Stimulated activated CD8-positive, alpha-beta memory T cell treated with anti-CD3 and anti-CD28 coated beads, Interleukin-4, amount 100 ng/mL, for 48 hours (primary cell): Measurements from ENCODE around the gene ADGRG1.
"Not testable (repeated sequence)": the region's sequence is repeated elsewhere in the genome, so short reads cannot be mapped to it uniquely, and the experiment has no call there.

Source experiments
- DNase-seq: peaks from one replicate; pipeline ENCODE4 v3.0.0-alpha.2; 2020

Gene ADGRG1

DNA sequence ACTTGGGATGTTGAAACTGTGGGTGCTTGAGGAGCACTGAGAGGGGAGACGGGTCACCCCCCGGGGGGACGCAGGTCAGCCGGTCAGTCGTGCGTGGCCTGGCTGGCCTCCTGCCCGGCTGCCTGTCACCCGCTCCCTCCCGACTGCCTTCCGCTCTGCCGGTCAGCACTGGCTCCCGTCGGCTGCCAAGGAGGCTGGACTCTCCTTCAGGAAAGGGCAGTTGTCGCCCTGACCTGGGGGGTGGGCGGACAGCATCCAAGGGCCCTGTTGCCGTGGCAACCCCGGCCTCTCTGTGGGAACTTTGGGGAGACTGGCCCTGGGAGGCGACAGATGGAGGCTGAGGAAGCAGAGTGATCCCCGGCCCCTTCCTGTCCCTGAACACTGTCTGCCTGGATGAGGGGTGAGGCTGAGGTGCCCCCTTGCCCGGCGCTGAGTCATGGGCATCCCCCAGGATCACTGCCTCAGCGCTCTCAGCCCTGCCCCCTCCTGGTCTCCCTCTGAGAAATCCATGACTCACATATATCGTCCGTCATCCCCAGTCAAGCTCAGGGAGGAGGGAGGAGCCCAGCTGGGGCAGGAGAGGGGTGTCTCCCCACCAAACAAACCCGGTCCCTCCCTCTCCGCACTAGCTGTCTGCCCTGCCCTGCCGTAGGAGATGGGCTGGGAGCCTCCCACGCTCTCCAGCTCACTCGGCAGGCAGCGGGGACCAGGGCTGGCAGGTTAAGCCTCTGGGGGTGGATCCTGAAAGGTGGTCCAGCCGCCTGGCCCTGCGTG, at the start of gene ADGRG1:
TSS of gene ADGRG1 (plus strand) at position 623 of the 774 bp plus-strand sequence. CDS start 21,658 bp downstream, outside the sequence.
- DNase-seq = peak; percentile 74

DNA sequence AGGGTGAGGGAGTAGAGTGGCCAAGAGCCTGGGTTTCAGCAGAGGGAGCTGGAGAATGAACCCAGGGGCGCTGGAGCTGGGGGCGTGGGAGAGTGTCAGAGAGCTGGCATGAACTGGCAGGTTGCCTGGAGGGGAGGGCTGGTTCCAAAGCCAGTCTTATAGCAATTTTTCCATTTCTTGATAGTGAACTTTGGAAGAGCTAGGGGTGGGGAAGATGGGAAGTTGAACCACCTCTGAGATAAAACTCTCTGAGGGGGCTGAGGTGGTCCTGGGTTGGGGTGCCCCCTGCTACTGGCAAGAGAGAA, 49.1 kb upstream of the ADGRG1 start:
- DNase-seq = no peak

DNA sequence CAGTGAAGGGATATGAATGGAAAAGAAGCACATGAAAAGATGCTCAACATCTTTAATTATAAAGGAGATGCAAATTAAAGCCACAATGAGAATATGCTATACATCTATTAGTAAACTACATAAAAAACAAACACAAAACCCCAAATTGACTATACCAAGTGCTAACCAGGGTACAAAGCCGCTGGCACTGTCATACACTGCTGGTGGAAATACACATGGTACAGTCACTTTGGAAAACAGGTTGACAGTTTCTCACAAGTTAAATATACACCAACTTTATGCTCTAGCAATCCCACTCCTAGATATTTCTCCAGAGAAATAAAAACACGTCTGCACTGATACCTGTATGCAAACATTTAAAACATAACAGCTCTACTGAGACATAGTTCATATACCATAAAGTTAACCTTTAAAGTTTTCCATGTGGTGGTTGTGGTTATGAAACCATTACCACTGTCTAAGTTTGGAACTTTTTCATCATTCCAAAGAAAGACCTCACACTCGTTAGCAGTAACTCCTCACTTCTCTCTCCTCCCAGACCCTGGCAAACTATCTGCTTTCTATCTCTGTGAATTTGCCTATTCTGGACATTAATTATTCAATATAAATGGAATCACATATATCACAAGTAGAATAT, 43.3 kb upstream of the ADGRG1 start:
- DNase-seq = peak; percentile 22

- DNase-seq = no peak
Observed at GRCh38 chr16:57588831-57589230, 39.6 kb upstream of the ADGRG1 start.

DNA sequence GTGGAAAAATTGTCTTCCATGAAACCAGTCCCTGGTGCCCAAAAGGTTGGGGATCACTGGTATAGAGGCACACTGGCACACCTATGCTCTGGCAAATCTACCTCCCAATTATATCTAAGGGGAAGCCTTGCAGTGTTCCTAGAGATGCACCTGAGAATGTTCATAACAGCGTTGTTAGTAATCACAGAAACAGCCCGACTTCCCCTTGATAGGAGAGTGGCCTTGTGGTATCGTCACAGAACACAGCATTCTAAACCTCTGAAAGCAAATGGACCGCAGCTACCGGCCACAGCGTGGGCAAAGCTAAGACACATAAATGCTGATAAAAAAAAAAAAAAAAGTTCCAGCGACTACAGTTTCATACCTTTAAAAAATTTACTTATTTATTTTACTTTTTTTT, 39.1 kb upstream of the ADGRG1 start:
- peak; percentile 25 for DNase-seq

GRCh38 chr16:57590654-57591085, 37.8 kb upstream of the ADGRG1 start:
- no peak for DNase-seq

DNA sequence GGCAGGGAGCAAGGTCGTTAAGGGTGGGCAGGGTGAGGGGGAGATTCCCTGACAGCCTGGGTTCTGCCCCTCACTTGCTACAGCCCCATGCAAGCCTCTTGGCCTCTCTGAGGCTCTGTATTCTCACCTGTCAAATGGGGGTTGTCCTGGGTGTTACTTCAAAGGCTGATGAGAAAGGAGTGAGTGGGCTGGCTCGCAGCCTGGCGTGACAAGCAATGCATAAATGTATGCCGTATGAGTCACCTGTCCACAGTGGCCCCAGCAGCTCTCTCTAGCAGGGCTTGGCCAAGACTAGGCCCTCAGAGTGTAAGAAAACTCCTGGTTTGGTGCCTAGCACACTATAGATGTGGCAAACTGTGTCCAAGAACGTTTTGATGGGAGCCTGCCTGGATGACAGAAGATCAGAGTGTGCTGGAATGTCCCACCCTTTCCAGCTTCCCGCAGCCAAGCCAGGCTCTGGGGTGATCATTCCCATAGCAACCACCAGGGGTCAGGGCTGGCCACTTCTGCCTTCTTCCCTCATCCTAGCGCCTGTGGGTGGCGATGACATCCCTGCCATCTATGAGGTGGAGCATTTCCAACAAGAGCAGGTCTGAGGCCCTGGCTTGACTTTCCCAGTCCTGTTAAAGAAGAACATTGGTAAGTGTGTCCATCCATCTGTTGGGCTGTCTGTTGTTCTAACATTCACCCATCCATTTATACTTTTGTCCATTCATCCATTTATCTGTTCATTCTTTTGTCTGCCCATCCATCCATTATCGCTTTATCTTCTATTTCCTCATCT, 37.2 kb upstream of the ADGRG1 start:
- DNase-seq = peak; percentile 84

- no peak for DNase-seq
Observed at GRCh38 chr16:57591870-57592485, 36.5 kb upstream of the ADGRG1 start.

DNA sequence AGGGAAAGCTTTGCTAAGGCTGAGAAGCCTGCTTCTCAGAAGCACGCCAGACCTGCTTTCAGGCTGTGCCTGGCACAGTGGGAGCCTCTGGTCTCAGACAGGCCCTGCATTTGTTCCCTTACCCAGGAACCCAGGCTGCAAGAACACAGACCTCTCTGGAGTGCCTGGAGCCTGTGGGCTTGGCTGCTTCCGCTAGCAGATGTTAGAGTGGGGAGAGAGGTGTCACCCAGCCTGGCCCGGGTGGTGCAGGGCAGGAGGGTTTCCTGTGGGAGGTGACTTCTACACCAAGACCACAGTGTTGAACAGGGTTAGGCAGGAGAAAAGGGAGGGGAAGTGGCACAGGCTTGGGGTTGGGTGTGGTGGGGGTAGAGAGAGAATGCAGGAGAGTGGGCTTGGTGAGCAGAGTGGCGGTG, 35.8 kb upstream of the ADGRG1 start:
- DNase-seq = peak; percentile 80

DNA sequence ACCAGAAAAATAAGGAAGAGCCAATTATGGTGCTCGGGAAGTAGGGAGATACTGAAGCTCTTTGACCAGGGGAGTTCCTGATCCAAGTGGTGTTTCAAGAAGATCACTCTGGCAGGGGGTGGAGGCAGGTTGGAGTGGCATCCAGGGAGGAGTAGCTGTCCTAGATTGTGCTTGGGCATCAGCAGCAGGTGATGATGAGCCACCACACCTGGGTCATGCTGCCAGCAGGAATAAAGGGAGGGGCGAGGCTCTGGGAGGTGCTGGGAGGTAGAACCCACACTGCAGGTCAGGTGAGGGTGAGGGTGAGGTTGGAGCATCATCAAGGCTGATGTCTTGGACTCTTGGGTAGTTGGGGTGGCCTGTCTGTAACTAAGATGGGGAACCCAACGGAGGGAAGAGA, 35.4 kb upstream of the ADGRG1 start:
- DNase-seq = no peak

DNA sequence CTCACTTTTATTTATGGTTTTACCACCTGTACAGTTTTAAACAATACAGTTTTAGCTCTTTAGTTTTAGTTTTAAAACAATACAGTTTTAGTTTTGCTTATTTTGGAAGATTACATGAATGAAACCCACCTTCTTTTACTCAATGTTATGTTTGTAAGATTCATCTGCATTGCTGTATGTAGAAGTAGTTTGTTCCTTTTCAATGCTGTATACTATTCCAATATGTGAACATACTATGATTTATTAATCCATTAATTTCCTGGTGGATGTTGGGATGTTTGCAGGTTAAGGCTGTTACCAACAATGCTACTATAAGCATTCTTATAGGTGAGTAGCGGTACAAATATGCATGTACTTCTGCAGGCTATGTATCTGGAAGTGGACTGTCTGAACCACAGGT, 34.4 kb upstream of the ADGRG1 start:
- no peak for DNase-seq

- peak; percentile 12 for DNase-seq
Observed at GRCh38 chr16:57594531-57595031, 33.8 kb upstream of the ADGRG1 start.

GRCh38 chr16:57596234-57596633, 32.2 kb upstream of the ADGRG1 start:
- not testable (repeated sequence) for DNase-seq

DNA sequence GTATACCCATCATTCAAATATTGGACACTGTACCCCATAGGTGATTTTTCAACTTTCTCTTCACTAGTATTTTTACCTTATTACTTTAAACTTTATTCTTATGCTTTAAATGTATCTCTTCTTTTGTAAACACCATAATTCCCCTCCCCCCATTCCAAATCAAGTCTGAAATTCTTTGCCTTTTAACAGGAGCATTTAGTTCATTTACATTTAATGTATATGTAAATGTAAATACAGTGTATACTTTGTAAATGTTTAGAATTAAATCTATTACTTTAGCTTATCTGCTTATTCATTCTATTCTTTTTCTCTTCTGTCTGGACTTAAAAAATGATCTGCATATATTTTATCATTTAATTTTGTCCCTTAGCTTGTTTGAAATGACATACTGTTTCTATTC, 30.0 kb upstream of the ADGRG1 start:
- no peak for DNase-seq

DNA sequence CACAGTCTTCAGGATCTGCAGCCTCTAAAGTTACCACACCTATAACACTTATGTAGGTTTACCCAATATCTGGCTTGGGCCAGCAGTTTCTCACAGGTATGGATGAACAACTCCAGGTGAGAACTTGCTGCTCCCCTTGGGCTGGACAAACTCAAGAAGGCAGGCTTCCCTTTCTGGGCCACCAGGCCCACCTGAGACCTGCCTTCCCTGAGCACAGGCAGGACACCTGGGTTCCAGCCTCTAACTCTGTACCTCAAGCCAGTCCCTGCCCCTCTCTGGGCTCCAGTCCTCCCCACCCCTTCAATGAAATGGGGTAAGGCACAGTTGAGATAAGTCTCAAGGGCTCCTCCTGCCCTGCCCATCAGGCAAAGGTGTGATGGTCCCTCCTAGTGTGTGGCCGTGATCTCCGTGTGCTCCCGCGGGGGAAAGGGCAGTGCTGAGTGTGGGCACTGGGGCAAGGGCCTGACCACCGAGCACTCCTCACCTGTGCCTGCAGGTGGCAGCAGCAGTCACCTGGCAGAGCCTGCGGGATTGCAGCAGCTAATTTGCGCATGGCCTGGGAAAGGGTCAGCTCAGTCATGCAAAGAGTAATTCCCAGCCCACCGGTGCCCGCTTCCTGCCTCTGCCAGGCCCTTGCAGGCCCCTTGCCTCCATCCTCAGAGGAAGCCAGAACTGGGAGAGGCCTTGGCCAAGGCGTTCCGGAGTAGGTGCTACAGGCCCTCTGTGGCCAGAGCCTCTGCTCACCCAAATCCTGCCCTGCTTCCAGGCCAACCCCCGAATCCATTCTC, 28.2 kb upstream of the ADGRG1 start:
- peak; percentile 70 for DNase-seq

GRCh38 chr16:57600952-57601580, 27.4 kb upstream of the ADGRG1 start:
- DNase-seq = peak; percentile 23

GRCh38 chr16:57601801-57602478, 26.5 kb upstream of the ADGRG1 start:
- peak; percentile 72 for DNase-seq

- peak; percentile 21 for DNase-seq
Observed at GRCh38 chr16:57603115-57604024, 25.1 kb upstream of the ADGRG1 start.

DNA sequence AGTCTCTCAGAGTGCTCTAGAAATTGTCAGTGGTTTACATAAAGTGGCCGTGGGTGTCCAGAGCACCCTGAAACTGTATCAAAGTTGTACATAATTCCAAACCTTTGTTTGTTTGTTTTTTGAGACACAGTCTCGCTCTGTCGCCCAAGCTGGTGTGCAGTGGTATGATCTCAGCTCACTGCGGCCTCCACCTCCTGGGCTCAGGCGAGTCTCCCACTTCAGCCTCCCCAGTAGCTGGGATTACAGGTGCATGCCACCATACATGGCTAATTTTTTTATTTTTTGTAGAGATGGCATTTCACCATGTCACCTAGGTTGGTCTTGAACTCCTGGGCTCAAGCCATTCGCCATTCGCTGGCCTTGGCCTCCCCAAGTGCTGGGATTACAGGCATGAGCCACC, 24.3 kb upstream of the ADGRG1 start:
- DNase-seq = peak; percentile 15
